ENCODE measurements around the gene RASGRP2.

RASGRP2 gene

DNA sequence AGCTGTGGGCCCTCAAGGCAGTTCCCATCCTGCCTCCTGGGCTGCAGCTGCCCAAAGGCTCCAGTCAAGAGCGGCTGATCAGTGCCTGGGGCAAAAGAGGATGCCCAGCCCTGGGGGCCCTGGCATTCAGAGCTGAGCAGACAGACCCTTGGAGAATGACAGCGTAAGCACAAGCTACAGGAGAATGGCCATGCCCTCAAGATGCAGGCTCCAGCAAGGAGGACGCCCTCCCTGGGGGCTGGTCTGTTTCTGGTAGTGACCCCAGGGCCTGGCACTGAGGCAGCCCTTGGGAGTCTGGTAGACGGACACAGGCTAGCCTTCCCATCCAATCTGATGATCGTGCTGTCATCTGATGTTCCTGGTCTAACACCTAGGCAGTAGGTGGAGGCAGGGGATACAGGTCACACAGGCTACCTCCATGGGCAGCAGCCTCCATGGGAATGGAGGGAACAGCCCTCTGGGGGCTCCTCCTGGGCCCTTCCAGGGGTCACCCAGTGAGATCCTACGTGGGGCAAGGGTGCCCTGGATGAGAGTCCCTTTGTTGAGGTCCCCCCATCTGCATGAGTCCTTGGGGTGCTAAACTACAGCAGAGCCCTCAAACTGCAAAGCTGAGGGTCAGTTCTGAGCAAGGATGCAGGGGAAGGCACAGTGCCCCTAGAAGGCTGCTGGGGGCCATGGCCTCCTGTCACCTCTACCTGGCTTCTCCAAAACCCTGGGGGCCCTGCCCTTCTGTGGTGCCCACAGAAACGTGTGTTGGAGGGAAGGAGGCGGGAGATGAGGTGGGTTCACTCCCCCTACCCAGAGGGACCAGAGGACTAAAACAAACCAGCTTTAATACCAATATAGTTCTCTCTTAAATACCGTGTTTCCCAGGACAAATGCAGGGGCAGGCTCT lies 44.6 kb upstream of the RASGRP2 start:
- TF ChIP-seq CTCF (IDR thresholded peaks at IDR 0.05; ENCODE audit: insufficient read depth, low read depth, low read length, missing control alignments) = no peak
- DNase-seq (ENCODE audit: low read depth) = no peak
- H3K4me3 ChIP-seq (ENCODE audit: low read depth, low read length) = no peak overlapping the region

DNA sequence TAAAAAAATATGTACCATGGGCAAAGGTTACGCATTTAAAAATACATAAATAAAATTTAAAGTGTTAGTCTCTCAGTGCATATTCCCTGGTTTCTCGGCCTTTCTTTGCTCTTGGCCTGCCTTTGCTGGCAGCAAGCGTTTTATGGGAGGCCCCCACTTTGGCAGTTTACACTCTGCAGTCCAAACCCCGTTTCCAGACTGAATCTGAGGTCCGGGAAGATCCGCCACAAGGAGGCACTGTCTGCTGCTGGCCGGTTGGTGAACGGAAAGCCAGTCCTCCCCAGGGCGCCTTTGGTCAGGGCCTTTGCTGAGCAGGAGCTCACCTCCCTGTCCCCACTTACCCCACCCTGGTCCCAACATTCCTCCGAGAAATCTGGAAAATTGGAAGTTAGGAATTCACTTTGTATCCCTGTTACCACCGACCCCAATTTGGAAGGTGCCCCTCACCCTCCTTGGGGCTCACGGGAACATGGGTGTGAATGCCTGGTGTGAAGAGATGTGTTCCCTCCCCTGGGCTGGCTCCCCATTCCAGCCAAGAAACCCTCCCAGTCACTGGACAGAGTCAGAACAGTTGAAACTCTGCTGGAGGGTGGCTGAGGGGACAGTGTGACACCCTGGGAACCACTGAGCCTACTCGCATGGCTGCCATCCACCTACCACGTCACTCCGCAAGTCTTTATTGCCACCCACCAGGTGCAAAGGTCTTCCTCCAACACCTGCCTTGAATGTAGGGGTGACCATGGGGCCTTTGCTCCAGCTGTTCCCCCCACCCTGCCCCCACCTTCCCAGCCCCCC lies 43.8 kb upstream of the RASGRP2 start:
- DNase-seq (ENCODE audit: low read depth) = peak; percentile 76
- H3K4me3 ChIP-seq (ENCODE audit: low read depth, low read length) = no peak overlapping the region
- TF ChIP-seq CTCF (IDR thresholded peaks at IDR 0.05; ENCODE audit: insufficient read depth, low read depth, low read length, missing control alignments) = peak; percentile 77

- no peak for DNase-seq (ENCODE audit: low read depth)
These were observed 42.4 kb upstream of the RASGRP2 start for GRCh38 chr11:64786308-64786707.

GRCh38 chr11:64784813-64785581 lies 41.1 kb upstream of the RASGRP2 start:
- no peak overlapping the region for H3K4me3 ChIP-seq (ENCODE audit: low read depth, low read length)
- TF ChIP-seq CTCF (IDR thresholded peaks at IDR 0.05; ENCODE audit: insufficient read depth, low read depth, low read length, missing control alignments) = no peak
- no peak for DNase-seq (ENCODE audit: low read depth)

More at GRCh38 chr11:64786308-64786707, 42.4 kb upstream of the RASGRP2 start:
- H3K4me3 ChIP-seq (ENCODE audit: low read depth, low read length) = no peak overlapping the region
- TF ChIP-seq CTCF (IDR thresholded peaks at IDR 0.05; ENCODE audit: insufficient read depth, low read depth, low read length, missing control alignments) = no peak

DNA sequence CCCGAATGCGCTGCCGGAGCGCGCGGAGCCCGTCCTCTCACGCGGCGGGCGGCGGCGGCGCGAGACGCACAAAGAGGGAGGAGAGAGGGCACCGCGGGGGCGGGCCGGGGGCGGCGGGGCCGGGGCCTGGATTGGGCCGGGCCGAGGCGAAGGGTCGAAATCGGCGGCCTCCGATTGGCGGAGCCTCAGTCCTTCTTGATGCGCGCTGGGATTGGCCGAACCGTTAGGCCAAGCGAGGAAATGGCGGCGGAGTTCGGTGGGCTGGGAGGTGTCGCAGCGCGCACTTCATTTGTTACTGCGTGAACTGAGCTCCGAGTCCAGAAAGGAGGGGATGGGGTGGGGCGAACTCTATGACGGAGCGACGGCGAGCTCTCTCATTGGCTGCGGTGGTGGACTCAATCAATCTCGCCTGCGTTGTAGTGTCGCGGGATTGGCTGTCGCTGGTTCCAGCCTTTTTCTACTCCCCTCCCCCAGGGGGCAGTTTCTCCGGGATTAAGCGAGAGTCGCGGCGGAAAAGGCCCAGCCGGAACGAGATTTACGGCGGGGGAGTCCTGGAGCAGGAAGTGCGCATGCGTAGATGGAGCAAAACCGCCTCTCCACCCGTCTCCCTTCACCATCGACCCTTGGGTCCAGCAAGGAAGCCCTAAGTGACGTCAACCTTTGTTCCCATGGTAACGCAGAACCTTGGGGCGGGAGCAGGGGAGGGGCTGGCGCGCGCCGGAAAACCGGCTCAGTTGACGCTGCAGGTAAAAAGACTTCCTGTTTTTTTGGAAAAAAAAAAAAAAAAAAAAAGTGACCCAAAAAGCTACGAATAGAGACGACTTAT lies 34.7 kb upstream of the RASGRP2 start, which contains the start of gene SF1:
Gene SF1 (minus strand): TSS at position 70 of the 826 bp plus-strand sequence. CDS start 150 bp downstream, outside the sequence.
- peak within 1 kb of the TSS; percentile 95 for H3K4me3 ChIP-seq (ENCODE audit: low read depth, low read length)
- TF ChIP-seq CTCF (IDR thresholded peaks at IDR 0.05; ENCODE audit: insufficient read depth, low read depth, low read length, missing control alignments) = no peak
- DNase-seq (ENCODE audit: low read depth) = peak; percentile 100

- no peak for TF ChIP-seq CTCF (IDR thresholded peaks at IDR 0.05; ENCODE audit: insufficient read depth, low read depth, low read length, missing control alignments)
- DNase-seq (ENCODE audit: low read depth) = no peak
- H3K4me3 ChIP-seq (ENCODE audit: low read depth, low read length) = peak overlapping the region; percentile 86
These were observed 34.2 kb upstream of the RASGRP2 start for GRCh38 chr11:64778223-64778472.
